GM18505 (cell line): ENCODE results near the gene GPR61.

Experiments used
- ATAC-seq: cut with Tn5 transposase; IDR thresholded peaks from one replicate; pipeline ENCODE4 v1.9.1; 2021; ENCODE audit not compliant: unreplicated experiment
- POLR2A ChIP-seq: IDR thresholded peaks from 4 replicates; pipeline ENCODE4 v1.6.1; 2011; ENCODE audit warnings: borderline replicate concordance; ENCODE audit not compliant: insufficient read depth, insufficient read length; ENCODE audit errors: extremely low read depth

Gene GPR61

DNA sequence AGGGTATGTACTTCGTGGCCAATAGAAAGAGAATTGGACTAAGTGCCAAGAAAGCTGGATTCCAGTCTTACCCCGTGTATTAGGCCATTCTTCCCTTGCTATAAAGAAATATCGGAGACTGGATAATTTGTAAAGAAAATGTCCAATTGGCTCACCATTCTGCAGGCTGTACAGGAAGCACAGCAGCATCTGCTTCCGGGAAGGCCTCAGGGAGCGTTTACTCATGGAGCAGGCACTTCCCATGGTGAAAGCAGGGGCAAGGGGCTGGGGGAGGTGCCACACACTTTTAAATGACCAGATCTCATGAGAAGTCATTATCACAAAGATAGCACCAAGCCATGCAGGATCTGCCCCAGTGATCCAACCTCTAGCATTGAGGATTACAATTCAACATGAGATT is 22.3 kb upstream of the GPR61 start:
- no peak for ATAC-seq

DNA sequence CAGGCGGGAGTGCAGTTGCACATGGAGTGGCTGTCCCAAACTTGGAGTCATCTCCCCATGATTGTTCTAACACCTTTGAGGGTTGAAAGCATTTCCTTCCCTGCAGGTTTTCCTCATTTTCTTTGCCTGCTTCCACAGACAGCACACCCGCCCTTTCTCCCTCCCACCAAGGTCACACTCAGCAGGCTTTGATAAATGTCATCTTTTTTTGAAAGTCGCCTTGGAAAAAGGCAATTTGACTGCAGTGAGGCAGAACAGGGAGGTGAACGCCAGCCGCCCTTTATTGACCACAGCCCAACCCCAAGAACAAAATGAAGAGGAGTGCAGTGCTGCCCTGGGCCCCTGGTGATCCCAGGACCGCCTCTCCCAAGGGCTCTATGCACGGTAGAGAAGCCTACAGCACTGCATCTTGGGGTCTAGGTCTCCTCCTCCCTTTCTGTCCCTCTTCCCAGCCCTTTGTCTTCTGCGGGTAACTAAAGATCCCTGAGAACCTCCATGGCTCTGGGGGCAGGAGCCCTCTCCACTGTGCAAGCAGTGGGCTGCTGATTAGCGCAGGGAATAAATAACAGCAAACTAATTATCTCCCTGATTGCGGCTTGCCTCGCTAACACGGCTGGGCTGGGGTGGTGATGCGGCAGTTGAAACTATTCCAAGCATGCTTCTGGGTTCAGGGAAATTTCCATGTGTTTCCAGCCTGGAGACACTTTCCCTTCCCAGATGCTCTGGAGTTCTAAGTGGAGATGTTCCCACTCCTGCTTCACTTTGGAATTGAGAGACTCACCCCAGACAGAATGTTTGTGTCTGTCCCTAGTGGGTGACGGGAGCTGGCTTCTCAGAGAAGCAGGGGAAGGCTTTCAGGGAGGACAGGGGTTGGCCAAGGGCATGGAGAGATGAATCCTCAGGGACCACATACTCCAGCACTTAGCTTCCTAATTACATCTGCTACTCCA is 18.4 kb upstream of the GPR61 start:
- no peak for TF ChIP-seq POLR2A
- ATAC-seq = no peak

More for the DNA sequence above, 22.3 kb upstream of the GPR61 start:
- TF ChIP-seq POLR2A = no peak

DNA sequence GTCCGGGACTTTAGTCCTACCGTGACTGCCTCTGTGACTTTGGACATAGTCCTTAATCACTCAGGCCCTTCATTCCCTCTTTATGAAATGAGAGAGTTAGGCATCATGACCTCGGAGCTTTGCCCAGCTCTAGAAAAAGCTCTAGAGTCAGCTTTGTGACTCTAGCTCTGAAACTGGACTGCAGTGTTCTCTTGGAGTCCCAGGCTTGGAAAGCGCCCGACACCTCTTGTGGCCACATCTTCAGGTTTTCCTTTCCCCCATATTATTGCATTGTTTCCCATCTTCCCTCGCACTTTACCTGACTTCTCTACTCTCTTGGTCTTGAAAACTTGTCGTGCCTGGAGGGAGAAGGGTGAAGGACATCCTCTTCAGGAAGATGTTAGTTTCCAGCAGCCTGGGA is 17.6 kb upstream of the GPR61 start:
- no peak for TF ChIP-seq POLR2A
- ATAC-seq = no peak

DNA sequence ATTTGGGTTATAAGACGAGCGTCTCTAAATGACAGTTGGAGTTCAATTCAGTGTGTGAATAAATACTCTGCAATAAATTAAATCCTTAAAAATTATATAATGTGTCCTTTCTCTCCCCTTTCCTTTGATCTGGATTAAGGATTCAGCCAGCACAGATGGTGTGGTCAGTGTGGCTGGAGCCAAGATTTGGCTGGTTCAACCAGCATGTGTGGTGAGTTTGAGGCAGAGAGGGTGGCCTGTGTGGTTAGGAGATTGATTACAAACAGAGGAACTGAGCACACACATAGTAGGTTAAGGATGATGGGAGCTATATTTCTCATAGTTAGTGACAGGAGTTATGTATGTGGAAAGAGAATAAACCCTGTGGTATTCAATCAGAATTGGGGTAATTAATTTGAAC is 16.0 kb upstream of the GPR61 start:
- TF ChIP-seq POLR2A = no peak
- no peak for ATAC-seq

DNA sequence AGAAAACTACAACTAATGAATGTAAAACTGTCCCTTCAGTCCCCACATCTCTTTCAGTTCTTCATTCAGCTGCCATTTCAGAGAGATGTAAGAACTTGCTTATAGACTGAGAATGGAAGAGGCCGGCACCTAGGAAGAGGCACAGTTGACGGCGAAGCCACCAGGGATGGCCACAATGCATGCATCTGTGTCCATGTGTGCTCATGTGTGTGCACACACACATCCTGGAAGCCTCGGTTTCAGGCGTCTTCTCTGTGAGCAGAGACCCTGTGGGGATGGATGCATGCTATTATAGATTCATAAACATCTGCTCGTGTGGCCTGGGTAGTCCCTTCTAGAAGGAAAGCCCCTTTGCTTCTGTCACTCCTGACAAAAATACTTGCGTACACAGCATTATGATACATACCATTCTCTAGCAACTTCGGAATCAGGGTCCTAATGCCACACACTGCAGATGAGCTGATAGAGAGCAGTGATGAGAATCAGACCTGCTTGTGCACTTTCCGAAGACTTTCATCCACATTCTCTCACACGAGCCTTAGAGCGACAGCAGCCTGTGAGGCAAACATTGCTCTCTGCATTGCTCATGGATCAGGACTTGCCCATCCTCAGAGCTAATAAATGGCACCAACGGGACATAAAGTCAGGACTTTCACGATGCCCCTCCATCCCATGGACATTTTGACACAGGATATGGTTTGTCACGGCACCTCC is 12.4 kb upstream of the GPR61 start:
- ATAC-seq = no peak
- no peak for TF ChIP-seq POLR2A

DNA sequence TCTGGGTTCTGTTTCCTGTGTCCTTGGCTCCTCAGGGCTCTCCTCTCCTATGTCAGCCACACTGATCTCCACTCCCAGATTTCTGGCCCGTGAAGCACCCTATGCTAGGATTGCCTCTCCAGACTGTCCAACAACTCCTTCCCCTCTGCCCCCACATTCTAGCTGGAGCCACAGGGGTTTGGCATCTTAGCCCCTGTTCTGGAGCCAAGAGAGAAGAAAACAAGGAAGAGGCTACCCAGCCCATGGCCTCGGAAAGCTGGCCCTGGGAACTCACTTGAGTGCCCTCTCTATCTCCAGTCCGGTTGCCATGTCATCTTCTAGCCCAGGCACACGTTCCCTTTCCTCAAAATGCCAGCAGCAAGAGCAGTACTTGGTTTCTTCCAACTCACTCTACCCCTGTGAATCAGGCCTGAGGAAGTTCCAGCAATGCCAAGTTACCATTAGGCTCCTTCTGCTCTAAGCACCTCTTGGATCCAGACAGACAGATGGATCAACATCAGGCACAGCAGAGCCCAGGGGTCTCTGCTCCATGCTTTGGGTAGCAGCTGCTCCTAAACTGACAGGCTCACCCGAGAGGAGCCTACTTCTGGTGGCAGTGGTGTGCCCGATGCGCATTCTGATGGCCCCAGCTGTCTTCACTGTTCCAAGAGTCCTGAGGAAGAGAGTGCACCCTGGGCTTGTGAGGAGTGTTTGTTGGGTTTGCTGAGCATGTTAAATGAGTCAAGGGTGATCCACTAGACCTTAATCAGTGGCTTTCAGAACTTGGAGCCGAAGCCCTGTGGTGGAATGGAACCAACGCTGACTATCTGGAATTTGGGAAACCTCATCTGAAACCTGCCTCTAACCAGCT is 11.6 kb upstream of the GPR61 start:
- no peak for ATAC-seq
- TF ChIP-seq POLR2A = no peak

DNA sequence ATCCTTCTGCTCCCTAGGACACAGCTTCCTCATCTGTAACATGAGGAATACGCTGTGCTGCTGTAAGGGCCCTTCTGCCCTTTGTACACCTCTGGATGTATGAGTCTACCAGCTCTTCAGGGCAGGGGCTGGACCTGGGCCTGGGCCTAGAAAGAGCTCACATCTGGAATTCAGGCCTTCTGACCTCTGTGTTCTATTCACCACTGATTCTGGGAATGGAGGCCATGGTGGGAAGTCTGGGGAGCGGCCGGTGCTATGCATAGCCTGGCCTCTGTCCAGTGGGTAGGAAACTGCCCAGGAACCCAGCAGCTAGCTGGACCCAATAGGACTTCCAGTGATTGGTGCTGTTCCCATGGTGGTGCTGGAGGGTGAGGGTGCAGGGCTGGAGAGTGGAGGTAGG is 11.0 kb upstream of the GPR61 start:
- TF ChIP-seq POLR2A = no peak
- ATAC-seq = no peak

DNA sequence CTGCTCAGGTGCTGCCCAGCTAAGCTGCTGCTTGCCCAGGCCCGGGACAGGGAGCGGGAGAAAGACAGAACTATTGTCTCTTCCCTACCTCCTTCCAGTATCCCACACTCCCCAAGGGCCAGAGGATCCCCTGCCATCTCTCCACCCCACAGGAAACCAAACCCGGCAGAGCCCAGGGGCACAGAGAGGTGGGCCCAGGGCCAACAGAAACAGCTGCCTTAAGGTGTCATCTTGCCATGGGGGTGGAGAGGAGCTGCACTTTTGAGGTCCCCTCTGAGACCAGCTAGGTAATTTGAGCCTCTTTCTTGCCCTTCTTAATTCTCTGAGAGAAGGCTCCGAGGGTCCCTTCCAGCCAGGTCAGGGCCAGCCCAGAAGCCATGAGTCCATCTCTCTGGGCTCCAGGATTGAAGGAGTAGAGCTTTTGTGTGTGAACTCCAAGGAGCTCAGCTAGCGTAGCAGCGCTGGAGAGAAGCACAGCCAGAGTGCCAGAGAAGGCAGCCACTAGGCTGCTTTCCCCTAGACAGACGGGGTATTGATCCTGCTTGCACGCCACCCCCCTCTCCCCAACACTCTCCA is 9.7 kb upstream of the GPR61 start:
- ATAC-seq = no peak
- no peak for TF ChIP-seq POLR2A

DNA sequence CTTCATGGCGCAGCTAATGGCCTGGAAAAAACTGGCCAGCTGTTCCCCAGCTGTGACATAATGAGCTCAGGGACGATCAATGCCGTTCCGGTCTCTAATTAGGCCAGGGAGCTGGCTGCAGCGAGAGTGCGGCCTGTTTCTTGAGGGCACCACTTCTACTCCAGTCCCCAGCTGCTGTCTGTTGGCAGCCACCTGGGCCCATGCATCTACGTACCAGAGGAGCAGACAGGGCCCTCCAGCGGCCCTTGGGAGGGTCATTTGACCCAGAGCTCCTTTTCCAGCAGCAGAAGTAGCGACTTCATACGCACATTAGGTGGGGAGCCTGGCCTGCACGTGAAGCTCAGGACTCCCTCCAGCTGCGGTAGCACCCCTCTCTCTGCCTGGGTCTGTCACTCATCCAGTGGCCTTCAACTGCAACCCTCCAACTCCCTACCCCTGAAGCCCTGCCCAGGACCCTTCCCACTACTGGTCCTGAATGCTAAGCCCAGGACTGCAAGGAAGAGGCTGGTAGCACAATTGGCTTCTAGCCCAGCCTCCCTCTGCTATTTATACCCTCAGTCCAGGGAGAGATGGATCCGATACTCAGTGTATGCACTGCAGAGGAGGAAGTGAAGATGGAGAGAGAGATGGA is 9.1 kb upstream of the GPR61 start:
- no peak for ATAC-seq
- TF ChIP-seq POLR2A = no peak

DNA sequence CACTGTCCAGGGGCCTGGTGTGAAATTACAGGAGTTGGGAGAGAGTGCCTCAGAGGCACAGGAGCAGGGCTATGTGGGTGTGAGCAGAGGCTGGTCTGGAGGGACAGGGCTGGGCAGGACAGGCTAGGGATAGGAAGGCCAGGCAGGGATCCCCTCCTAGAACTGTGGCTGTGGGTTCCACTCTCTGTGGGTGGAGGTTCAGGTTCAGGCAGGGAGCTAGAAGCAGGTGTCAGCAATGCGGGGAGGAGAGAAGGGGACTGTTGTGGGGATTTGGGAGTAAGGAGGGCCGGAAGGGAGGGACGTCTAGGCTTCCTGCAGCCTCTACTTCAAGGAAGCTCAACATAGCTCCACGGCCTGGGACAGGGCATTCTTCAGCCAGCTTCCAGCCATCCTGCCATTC is 8.3 kb upstream of the GPR61 start:
- ATAC-seq = no peak
- no peak for TF ChIP-seq POLR2A

DNA sequence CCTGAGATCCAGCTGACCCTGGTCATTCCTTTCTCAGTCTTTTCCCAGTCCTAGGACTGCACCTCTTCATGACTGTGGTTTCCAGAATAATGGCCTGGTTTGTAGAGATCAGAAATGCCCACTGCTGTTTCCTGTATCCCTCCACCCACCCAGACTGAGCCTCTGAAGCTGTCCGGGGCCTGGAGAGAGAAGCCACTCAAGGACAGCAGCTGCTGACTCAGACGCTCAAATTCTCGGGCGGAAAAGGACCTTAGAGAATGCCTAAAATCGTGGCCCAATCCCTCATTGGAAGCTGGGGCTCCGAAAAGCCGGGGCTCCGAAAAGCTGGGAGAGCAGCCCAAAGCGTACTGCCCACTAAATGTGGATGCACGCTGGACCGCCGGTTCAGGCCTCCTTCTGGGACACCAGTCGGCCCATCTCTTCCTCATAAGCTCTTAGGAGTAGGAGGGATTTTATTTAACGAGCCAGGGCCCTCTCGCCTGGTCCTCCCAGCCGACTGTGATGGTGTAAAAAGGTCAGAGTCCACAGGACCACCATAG is 7.8 kb upstream of the GPR61 start:
- ATAC-seq = no peak
- no peak for TF ChIP-seq POLR2A

DNA sequence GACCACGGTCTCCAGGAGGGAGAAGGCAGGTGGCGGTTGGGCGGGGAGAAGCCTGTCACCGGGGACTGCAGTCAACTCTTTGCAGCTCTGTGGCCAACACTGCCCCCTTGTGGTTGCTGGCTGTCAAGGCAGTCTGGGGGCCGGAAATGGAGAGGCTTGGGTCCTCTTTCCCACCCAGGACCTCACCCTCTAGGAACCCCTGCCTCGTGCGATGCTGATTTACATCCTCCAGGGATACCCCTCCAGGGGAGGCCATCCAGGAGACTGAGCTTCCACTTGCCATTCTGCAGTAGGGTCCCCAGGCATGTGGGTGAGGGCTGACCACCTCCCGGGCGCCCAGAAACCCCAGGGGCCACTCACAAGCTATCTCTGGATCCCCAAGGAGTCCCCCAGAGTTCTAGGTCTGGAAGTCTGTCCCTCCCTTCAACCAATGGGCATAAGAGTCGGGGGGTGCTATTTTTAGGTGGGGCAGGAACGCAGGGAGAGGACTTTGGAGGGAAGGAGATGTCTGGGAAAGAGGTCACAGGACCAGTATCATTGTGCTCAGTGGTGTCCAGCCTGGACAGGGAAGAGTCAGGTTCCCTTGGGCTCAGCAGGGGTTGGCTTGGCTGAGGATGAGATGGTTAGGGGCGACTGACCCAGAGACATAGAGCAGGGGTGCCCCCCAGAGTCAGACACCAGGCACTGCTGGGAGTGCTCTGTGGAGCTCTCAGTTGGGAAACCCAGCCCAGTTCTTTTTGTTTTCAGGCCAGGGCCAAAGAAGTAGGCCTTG is 7.1 kb upstream of the GPR61 start:
- no peak for TF ChIP-seq POLR2A
- peak; percentile 52 for ATAC-seq

DNA sequence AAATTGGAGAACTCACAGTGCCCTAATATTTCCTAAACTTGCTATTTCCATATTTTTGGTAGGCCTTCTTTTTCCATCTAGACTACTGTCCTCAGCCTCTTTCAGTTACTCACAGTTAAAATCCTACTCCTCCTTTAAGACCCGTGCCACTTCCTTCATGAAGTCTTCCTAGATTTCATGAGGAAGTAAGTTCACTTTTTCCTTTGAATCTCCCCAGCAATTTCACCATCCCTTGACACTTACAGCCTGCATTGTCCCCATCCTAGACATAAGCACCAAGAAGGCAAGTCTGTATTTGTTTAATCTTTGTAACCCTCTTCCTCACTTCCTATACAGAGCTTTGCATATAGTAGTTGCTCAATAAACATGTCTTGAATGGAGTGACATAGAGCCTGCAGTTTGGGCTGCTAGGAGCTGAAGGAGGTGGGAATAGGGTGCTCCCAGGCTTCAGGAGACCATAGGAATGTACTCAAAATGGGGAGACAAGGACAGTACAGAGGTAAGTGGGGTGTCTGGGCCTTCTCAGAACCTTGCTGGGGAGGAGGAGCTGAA is 5.3 kb upstream of the GPR61 start:
- no peak for TF ChIP-seq POLR2A
- no peak for ATAC-seq
